ENCODE results near the gene PODN.

PODN gene

DNA sequence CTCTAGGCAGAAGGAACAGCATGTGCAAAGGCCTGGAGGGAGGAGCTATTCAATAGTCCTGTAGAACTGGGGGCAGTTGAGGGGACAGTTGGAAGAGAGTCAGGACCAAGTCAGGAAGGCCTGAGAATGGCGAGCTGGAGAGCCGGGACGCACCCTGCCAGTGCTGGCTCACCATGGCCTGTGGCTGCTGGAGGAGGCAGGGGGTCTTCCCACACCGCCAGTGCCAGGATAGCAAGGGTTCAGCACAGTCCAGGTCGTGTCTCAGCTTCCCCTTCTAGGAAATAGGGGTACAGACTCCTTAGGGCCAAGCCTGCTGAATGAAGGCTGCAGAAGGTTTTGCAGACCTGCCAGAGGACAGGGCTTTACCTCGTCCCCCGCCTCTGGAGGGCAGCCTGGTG lies 7.3 kb downstream of the PODN start:
- H2AFZ ChIP-seq (ENCODE audit: low read depth) = no peak overlapping the region
- no peaks in the 10 kb centered on the region for H3K4me1 ChIP-seq (ENCODE audit: low read depth, poor library complexity, severe bottlenecking)
- H3K27me3 ChIP-seq (ENCODE audit: insufficient read depth, low read depth) = no peaks in the 10 kb centered on the region
- no peaks in the 10 kb centered on the region for H4K20me1 ChIP-seq (ENCODE audit: insufficient read depth)
- H3K27ac ChIP-seq = no peak overlapping the region
- no peaks in the 10 kb centered on the region for H3K79me2 ChIP-seq (ENCODE audit: insufficient read depth, low read depth)
- H3K4me2 ChIP-seq = no peak overlapping the region
- H3K4me3 ChIP-seq (IDR thresholded peaks at IDR 0.05; ENCODE audit: insufficient read depth, low read depth, low read length) = no peak overlapping the region
- H3K36me3 ChIP-seq (ENCODE audit: insufficient read depth) = no peaks in the 10 kb centered on the region
- TF ChIP-seq, protein P1, sequence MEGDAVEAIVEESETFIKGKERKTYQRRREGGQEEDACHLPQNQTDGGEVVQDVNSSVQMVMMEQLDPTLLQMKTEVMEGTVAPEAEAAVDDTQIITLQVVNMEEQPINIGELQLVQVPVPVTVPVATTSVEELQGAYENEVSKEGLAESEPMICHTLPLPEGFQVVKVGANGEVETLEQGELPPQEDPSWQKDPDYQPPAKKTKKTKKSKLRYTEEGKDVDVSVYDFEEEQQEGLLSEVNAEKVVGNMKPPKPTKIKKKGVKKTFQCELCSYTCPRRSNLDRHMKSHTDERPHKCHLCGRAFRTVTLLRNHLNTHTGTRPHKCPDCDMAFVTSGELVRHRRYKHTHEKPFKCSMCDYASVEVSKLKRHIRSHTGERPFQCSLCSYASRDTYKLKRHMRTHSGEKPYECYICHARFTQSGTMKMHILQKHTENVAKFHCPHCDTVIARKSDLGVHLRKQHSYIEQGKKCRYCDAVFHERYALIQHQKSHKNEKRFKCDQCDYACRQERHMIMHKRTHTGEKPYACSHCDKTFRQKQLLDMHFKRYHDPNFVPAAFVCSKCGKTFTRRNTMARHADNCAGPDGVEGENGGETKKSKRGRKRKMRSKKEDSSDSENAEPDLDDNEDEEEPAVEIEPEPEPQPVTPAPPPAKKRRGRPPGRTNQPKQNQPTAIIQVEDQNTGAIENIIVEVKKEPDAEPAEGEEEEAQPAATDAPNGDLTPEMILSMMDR (conservative IDR thresholded peaks at IDR 0.05; ENCODE audit: low read depth, low read length) = no peak
- H3K9ac ChIP-seq = no peak overlapping the region

DNA sequence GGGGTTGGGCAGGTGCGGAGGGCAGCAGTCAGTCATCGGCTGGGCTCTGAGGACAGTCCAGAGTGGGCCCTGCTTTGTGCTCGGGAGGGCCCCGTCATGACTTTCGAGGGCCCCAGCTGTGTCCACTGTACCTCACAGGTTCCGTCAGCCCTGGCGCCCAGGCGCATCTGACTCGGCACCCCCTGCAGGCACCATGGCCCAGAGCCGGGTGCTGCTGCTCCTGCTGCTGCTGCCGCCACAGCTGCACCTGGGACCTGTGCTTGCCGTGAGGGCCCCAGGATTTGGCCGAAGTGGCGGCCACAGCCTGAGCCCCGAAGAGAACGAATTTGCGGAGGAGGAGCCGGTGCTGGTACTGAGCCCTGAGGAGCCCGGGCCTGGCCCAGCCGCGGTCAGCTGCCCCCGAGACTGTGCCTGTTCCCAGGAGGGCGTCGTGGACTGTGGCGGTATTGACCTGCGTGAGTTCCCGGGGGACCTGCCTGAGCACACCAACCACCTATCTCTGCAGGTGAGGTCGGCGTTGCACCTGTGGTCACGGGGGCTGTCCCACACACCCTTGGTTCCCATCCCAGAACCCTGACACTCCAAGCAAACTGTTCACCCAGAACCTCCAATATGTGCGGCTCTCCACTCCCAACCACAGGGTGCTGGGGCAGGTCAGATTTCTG lies 7.8 kb downstream of the PODN start:
- no peak overlapping the region for H3K27ac ChIP-seq
- no peak overlapping the region for H3K4me3 ChIP-seq (IDR thresholded peaks at IDR 0.05; ENCODE audit: insufficient read depth, low read depth, low read length)
- H3K4me2 ChIP-seq = no peak overlapping the region
- H3K27me3 ChIP-seq (ENCODE audit: insufficient read depth, low read depth) = no peaks in the 10 kb centered on the region
- TF ChIP-seq, protein P1 (conservative IDR thresholded peaks at IDR 0.05; ENCODE audit: low read depth, low read length) = no peak
- H3K79me2 ChIP-seq (ENCODE audit: insufficient read depth, low read depth) = no peaks in the 10 kb centered on the region
- H2AFZ ChIP-seq (ENCODE audit: low read depth) = no peak overlapping the region
- H3K4me1 ChIP-seq (ENCODE audit: low read depth, poor library complexity, severe bottlenecking) = no peaks in the 10 kb centered on the region
- H3K9ac ChIP-seq = no peak overlapping the region
- H3K36me3 ChIP-seq (ENCODE audit: insufficient read depth) = no peaks in the 10 kb centered on the region
- no peaks in the 10 kb centered on the region for H4K20me1 ChIP-seq (ENCODE audit: insufficient read depth)

DNA sequence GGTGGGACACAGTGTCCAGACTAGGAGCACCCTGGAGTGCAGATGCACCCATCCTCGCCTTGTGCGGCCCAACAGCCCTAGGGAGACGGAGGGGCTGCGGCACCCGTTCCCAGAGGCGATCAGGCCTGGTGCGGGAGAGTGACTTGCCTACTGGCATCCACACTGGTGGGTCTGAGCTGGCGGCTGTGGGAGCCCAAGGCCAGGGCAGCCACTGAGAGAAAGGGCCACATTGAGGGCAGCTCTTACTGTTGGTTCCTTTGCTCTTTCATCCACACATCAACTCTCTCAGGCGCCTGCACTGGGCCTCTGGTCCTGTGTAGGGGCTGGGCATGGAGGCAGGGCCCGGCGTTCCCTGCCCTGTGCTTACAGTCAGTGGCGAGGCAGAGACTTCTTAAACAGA lies 8.6 kb downstream of the PODN start:
- H3K27me3 ChIP-seq (ENCODE audit: insufficient read depth, low read depth) = no peaks in the 10 kb centered on the region
- H3K4me2 ChIP-seq = no peak overlapping the region
- H3K36me3 ChIP-seq (ENCODE audit: insufficient read depth) = no peaks in the 10 kb centered on the region
- H4K20me1 ChIP-seq (ENCODE audit: insufficient read depth) = no peaks in the 10 kb centered on the region
- no peak overlapping the region for H3K4me3 ChIP-seq (IDR thresholded peaks at IDR 0.05; ENCODE audit: insufficient read depth, low read depth, low read length)
- H3K4me1 ChIP-seq (ENCODE audit: low read depth, poor library complexity, severe bottlenecking) = no peaks in the 10 kb centered on the region
- no peak overlapping the region for H3K27ac ChIP-seq
- H3K79me2 ChIP-seq (ENCODE audit: insufficient read depth, low read depth) = no peaks in the 10 kb centered on the region
- H3K9ac ChIP-seq = no peak overlapping the region
- no peak overlapping the region for H2AFZ ChIP-seq (ENCODE audit: low read depth)
- TF ChIP-seq, protein P1 (conservative IDR thresholded peaks at IDR 0.05; ENCODE audit: low read depth, low read length) = no peak

DNA sequence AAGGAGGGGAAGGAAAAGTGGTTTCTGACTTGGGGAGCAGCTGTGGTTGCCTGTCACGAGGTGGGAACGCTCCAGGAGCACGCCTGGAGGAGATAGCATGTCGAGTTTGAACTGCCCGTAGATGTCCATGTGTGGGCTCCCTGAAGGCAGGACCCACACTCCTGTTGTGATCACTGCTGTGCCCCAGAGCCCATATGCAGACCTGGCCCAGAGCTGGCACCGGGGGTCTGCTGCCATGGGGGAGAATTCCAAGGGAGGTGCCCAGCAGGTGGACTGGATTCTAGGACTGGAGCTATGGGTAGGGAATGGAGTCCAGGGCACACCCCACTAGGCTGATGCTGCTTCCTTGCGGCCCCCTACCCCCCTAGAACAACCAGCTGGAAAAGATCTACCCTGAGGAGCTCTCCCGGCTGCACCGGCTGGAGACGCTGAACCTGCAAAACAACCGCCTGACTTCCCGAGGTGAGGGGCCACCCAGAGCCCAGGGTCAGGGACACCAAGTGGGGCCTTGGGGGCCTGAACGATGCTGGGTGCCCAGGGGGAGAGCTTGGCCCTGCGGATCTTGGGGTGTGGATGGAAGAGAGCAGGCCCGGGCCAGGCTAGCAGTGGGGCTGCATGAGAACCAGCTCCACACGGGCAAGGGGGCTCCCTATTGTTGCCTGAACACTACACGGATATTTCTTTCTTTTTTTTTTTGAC lies 9.3 kb downstream of the PODN start:
- H3K4me1 ChIP-seq (ENCODE audit: low read depth, poor library complexity, severe bottlenecking) = no peaks in the 10 kb centered on the region
- H4K20me1 ChIP-seq (ENCODE audit: insufficient read depth) = no peaks in the 10 kb centered on the region
- H3K4me2 ChIP-seq = no peak overlapping the region
- no peak overlapping the region for H3K27ac ChIP-seq
- no peak overlapping the region for H3K4me3 ChIP-seq (IDR thresholded peaks at IDR 0.05; ENCODE audit: insufficient read depth, low read depth, low read length)
- no peak overlapping the region for H3K9ac ChIP-seq
- H3K79me2 ChIP-seq (ENCODE audit: insufficient read depth, low read depth) = no peaks in the 10 kb centered on the region
- H3K27me3 ChIP-seq (ENCODE audit: insufficient read depth, low read depth) = no peaks in the 10 kb centered on the region
- TF ChIP-seq, protein P1 (conservative IDR thresholded peaks at IDR 0.05; ENCODE audit: low read depth, low read length) = no peak
- no peak overlapping the region for H2AFZ ChIP-seq (ENCODE audit: low read depth)
- no peaks in the 10 kb centered on the region for H3K36me3 ChIP-seq (ENCODE audit: insufficient read depth)
